Stimulated activated CD8-positive, alpha-beta memory T cell treated with anti-CD3 and anti-CD28 coated beads, Interleukin-15, amount 100 ng/mL, for 24 hours (primary cell): ENCODE measurements around the gene CCNL1.
"Not testable (repeated sequence)": the region's sequence is repeated elsewhere in the genome, so short reads cannot be mapped to it uniquely, and the experiment has no call there.

Experiments
- DNase-seq: peaks from one replicate; pipeline ENCODE4 v3.0.0-alpha.2; 2020; ENCODE audit warnings: low read depth

The CCNL1 gene

DNA sequence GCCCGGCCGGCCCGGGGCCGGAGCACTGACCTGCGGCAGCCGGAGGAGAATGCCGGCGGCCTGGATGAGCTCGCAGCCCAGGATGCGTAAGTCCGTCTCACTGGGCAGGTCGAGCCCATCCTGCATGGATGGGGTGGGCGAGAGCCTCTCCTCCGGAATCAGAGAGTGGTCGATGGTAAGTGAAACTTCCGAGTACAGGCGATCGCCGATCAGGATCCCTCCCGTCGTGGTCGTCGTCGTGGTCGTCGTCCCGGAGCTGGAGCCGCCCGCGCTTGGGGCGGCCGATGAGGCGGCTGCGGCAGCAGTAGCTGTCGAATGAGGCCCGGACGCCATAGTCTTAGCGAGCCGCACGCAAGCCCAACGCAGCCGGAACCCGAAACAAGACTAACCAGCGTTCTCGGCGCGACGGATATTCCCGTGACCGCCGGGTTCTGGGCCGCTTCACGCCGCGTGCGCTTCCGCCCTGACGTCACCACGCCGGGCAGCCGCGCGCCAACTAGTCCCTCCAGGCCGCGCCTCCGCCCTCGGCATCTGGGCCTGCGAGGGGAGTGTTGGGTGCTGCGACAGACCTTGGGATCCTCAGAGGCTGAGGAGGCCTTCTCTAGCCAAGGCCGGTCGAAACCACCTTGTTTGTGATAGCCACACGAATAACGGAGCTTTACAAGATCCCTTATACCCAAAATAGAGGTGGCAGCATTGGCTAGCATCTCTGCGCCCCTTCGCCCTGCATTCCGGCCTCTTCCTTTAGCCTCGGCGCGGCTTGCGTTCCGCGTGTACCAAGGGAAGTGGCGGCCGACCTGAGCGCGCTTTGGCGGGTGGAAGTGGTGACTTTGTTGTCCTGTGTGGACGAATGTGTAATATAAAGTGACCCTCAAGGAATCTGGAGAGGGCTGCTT lies at the start of gene CCNL1:
TSS of gene CCNL1 (minus strand) at position 386 of the 896 bp plus-strand sequence. CDS start at position 333, 53 bp downstream.
- peak; percentile 91 for DNase-seq

DNA sequence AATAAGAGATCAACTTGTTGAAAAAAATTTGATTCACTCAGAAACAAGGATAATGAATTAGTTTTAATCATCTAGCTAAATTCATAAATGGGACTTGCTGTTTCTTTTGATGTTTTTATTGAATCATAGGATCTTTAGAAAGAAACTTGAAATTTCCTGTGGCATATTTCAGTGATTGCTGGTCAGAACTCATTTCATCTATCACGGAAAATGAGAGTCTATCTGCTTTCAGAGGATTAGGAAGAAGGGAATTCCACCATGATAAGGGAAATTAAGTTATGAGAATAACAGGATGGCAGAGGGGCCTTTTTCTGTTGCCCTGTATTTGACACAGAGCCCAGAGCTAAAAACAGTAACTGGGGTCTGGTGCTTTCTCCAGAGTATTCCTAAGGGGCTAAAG lies 44.9 kb upstream of the CCNL1 start:
- no peak for DNase-seq

DNA sequence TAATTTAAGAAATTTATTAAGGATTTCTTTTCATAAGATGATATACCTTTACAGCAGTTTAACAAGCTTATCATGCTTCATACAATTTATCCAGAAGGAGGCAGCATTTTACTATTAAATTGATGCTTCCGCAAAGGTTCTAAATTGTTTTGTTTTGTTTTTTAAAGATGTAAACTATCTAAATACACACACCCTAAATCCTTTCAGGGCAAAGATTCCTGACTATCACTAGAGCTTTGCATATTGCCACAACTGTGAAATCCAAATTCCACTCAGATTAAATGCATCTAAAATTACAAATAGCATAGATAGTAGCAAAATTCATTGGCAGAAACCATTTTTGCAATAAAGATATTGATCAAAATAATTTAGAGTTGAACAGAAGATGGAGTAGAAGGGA lies 44.5 kb upstream of the CCNL1 start:
- no peak for DNase-seq

DNA sequence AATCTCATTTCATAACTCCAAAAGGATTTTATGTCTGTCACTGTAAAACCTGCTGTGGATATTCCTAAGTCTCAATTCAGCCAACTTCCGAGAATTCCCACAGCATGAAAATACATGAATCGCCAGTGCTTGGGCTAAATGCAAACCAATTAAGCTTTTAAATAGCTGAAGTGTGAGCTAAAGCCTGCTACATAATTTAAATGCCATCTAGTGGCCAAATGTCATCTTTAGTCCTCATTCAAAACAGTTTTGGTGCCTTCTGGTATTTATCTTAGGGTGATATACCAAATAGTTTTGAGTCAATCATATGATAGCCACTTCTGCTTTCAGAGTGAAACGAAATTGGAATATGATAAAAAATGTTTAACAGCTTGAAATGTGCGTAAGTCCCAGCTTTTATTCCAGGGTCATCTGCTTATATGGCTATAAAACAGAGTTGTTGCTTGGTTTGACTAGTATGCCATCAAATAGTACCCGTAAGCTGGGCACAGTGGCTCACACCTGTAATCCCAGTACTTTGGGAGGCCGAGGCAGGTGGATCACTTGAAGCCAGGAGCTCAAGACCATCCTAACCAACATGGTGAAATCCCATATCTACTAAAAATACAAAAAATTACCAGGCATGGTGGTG lies 41.8 kb upstream of the CCNL1 start:
- no peak for DNase-seq

DNA sequence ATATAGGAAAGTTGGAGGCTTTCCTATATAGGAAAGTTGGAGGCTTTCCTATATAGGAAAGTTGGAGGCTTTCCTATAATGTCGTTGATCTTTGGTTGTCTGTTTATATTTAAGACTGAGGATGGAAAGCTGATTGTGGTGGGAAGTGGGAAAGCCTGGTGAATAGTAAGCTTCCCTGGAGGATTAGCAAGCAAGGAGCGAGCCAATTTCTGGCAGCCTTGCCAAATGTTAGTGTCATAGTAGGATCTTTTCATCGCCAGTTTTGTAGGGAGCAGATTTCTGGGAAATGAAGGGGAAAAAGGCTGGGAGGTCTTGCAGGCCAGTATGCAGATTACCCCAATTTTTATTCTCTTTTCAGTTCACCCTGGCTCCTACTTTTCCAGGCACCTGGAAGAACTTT lies 39.9 kb upstream of the CCNL1 start:
- DNase-seq, result no peak

DNA sequence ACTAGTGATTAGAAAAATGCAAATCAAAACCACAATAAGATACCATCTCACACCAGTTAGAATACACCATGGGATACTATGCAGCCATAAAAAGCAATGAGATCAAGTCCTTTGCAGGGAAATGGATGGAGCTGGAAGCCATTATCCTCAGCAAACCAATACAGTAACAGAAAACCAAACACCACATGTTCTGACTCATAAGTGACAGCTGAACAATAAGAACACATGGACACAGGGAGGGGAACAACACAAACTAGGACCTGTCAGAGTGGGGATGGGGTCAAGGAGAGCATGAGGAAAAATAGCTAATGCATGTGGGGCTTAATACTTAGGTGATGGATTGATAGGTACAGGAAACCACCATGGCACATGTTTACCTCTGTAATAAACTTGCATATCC lies 36.0 kb upstream of the CCNL1 start:
- DNase-seq, result no peak

DNA sequence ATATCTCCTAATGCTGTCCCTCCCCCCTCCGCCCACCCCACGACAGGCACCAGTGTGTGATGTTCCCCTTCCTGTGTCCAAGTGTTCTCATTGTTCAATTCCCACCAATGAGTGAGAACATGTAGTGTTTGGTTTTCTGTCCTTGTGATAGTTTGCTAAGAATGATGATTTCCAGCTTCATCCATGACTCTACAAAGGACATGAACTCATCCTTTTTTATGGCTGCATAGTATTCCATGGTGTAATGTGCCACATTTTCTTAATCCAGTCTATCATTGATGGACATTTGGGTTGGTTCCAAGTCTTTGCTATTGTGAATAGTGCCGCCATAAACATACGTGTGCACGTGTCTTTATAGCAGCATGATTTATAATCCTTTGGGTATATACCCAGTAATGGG lies 31.2 kb upstream of the CCNL1 start:
- not testable (repeated sequence) for DNase-seq

DNA sequence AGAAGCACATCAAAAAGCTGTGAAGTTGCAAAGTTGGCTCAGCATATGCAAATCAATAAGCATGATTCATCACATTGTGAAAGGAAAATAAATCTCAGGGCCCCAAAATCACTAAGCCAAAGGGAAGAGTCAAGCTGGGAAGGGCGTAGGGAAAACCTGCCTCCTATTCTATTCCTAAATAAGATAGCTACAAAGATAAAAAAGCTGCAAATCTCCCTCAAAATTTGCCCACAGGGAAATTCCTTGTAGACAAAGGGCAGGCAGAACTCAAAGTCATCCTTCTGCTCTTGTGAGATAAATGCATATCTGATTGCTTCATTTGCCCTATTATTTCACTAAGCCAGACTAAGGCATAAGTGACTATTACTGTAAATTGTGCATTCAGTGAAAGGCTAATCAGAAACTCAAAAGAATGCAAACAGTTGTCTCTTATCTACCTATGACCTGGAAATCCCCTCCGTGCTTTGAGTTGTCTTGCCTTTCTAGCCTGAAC lies 30.5 kb upstream of the CCNL1 start:
- no peak for DNase-seq

DNA sequence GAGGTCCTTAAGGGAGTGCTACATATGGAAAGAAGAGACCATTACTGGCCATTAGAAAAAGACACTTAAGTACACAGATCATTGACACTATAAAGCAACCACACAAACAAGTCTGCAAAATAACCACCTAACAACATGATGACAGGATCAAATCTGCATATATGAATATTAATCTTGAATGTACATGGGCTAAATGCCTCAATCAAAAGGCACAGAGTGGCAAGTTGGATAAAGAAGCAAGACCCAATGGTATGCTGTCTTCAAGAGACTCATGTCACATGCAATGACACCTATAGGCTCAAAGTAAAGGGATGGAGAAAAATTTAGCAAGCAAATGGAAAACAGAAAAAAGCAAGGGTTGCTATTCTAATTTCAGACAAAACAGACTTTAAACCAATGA lies 28.4 kb upstream of the CCNL1 start:
- no peak for DNase-seq

DNA sequence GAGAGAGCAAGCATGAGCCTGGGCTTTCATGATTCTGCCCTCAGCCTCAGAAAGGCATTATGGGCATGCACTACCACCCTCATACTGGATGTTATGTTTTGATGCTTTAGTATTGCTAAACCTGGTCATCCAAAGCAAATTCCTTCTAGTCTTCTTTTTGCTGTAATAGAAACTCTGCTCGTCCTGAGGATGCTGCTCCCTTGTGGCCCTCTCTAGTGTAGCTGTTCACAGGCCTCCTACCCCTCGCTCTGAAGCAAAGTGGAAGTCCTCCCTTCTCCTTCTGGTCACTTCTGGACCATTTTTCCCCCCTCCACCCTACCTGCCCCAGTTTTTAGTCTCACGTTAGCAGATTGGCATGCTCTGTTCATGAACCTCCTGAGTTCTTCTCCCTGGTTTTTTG lies 22.9 kb upstream of the CCNL1 start:
- no peak for DNase-seq

DNA sequence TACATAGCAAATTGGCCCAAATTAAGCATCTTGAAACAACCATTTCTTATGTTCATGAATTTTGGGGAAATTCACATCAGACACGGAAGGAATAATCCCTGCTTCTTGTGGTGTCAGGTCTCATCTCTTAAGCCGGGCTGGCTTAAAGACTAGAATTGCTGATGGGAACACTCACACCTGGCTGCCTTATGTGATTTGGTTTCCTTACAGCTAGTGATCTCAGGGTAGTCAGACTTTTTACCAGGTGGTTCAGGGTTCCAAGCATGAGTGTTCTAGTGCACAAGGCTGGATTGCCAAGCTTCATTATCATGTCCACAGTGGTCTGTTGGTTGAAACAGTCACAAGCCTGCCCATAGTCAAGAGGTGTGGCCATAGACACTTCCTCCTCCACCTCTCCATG lies 20.3 kb upstream of the CCNL1 start:
- no peak for DNase-seq

DNA sequence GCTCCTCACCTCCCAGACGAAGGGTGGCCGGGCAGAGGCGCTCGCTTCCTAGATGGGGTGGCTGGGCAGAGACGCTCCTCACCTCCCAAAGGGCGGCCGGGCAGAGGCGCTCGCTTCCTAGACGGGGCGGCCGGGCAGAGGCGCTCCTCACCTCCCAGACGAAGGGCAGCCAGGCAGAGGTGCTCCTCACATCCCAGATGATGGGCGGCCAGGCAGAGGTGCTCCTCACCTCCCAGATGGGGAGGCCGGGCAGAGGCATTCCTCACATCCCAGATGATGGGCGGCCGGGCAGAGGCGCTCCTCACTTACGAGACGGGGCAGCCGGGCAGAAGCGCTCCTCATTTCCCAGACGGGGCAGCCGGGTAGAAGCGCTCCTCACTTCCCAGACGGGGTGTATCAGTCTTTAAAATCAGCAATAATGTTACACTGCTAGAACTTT lies 19.4 kb upstream of the CCNL1 start:
- DNase-seq, result no peak

DNA sequence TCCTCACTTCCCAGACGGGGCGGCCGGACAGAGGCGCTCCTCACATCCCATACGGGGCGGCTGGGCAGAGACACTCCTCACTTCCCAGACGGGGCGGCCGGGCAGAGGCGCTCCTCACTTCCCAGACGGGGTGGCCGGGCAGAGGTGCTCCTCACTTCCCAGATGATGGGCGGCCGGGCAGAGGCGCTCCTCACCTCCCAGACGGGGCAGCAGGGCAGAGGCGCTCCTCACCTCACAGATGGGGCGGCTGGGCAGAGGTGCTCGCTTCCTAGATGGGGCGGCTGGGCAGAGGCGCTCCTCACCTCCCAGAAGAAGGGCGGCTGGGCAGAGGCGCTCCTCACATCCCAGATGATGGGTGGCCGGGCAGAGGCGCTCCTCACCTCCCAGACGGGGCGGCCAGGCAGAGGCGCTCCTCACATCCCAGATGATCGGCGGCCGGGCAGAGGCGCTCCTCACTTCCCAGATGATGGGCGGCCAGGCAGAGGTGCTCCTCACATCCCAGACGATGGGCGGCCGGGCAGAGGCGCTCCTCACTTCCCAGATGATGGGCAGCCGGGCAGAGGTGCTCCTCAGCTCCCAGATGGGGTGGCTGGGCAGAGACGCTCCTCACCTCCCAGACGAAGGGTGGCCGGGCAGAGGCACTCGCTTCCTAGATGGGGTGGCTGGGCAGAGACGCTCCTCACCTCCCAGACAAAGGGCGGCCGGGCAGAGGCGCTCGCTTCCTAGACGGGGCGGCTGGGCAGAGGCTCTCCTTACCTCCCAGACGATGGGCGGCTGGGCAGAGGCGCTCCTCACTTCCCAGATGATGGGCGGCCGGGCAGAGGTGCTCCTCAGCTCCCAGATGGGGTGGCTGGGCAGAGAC lies 18.8 kb upstream of the CCNL1 start:
- DNase-seq, result not testable (repeated sequence)

DNA sequence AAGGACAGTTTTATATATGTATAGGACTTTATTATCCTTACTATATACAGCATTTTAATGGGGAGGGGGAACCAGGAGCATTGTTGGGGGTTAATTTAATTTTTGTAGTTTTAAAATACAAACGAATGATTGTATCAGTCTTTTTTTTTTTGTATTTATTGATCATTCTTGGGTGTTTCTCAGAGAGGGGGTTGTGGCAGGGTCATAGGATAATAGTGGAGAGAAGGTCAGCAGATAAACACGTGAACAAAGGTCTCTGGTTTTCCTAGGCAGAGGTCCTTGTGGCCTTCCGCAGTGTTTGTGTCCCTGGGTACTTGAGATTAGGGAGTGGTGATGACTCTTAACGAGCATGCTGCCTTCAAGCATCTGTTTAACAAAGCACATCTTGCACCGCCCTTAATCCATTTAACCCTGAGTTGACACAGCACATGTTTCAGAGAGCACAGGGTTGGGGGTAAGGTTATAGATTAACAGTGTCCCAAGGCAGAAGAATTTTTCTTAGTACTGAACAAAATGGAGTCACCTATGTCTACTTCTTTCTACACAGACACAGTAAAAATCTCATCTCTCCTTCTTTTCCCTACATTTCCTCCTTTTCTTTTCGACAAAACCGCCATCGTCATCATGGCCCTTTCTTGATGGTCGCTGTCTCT lies 18.0 kb upstream of the CCNL1 start:
- not testable (repeated sequence) for DNase-seq

DNA sequence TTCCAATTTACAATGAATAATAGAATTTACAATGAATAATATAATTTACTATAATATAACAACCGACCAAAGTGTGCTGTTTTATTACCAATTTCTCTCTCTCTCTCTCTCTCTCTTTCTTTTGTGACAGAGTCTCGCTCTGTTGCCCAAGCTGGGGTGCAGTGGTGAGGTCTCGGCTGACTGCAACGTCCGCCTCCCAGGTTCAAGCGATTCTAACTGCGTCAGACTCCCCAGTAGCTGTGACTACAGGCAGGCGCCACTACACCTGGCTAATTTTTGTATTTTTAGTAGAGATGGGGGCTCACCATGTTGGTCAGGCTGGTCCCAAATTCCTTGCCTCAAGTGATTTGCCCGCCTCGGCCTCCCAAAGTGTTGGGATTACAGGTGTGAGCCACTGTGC lies 17.0 kb upstream of the CCNL1 start:
- DNase-seq, result no peak

DNA sequence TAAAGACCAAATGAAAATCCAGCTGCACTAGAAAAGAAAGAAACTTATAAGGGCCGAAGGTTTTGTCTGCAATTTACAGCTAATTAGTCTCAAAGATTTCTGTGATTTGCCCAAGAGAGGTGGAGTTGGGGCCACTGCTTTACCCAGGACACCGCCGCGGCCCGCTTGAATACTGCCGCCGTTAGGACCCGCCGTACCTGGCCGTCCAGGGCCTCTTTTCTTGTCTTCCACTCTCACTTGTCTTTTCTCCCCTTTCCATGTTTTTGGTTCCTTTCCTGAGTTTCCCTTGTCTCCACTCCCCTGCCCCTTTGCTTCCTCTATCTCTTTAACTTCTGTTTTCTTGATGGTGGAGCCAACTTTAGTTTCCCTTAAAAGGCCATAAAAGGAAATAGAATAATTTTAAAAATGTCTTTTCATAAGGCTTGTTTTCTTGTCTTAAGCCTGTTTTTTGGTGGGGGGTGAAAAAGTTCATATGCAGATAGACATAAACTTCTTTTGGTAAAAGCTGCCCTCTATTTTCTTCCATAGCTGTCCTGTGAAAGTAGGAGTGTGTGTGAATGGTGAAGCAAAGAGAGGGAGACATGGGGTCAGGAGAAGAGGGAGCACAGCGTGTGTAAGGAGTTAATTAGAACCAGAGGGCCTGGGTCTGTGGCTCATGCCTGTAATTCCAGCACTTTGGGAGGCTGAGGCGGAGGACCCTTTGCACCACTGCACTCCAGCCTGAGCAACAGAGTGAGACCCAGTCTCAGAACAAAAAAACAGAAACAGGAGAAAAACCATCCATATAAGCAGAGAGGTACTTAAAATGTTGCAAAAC lies 16.0 kb upstream of the CCNL1 start:
- no peak for DNase-seq

DNA sequence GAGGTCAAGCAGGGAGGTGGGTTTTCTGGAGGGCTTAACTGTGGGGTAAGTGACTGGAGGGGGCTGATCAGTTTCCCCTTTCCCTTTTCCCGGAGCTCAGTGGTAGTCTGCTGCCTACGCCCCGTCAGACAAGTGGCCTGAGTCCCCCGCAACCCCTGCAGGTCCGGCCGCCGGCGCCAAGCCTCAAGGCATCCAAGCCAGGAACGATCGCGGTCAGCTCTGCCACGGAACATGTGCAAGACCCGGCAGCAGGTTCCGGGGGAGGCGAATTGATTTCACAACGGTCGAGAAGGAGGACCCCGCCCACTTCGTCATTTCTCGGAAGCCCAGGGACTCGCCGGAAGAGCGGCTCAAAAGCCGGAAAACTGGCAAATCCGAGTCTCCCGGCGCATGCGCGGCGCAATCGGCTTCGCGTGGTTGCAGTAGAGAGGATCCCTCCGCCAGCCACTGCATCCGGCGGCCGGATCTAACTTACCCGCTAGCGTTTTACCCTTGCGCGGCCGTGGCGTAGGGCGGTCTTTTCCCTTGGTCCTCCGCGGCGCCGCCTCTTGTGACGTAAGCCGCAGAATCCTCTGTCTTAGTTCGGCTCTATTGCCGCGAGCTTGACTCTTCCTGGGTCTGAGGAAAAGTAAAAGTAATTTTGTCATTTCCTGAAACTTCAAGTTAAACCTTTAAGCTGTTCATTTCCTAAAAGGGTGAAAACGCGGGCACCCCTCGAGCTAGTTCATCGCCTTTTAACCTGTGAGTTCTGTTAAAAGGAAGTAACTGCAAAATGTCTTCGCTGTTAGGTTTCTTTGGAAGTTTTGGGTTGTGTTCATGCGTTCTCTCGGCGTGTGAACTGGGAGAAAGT lies 14.9 kb upstream of the CCNL1 start:
- DNase-seq, result peak; percentile 94

DNA sequence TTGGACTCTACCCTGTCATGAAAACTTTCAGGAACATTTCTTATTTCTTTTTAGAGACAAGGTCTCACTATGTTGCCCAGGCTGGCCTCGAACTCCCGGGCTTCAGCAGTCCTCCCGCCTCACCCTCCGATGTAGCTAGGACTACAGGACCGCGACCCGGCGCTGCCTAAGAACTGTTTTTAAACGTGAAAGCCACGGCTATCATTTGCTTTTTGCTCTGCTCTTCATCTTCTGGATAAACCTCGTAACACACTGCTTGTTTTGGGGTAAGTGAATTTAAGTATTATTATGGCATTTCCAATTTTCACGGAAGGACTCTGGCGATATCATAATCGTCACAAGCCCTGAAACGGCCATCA lies 14.3 kb upstream of the CCNL1 start:
- no peak for DNase-seq

DNA sequence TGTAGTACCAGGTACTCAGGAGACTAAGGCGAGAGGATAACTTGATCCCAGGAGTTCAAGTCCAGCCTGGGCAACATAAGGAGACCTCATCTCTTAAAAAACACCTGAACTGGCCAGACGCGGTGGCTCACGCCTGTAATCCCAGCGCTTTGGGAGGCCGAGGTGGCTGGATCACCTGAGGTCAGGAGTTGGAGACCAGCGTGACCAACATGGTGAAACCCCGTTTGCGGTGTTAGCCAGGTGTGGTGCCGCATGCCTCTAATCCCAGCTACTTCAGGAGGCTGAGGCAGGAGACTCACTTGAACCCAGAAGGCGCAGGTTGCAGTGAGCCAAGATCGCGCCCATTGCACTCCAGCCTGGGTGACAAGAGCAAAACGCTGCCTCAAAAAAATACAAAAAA lies 13.4 kb upstream of the CCNL1 start:
- DNase-seq, result not testable (repeated sequence)

DNA sequence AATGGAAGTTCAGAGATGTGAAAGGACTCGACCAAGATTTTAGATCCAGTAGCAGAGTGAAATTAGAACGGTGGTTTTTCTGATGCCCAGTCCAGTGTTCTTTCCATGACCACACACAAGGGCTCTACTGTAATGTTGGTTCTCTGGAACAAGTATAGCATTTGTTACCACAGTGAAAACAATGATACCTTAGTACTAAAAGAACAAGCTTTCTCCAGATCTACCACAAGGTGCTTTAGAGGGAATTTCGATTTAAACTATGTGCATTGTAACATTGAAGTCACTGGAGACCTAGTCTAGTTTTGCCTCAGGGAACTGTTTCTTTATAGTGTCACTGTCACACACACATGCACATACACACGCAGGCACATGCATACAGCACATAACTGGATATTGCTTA lies 12.8 kb upstream of the CCNL1 start:
- DNase-seq, result no peak
